HG02884 (cell line): ENCODE measurements around the gene SMIM29.

ENCODE experiments used
- ATAC-seq: cut with Tn5 transposase; IDR thresholded peaks from one replicate; pipeline ENCODE4 v1.9.1; 2021; ENCODE audit warnings: mild to moderate bottlenecking, moderate library complexity; ENCODE audit not compliant: unreplicated experiment

SMIM29 gene

GRCh38 chr6:34241351-34242215, 7.2 kb downstream of the SMIM29 start:
- no peak for ATAC-seq

DNA sequence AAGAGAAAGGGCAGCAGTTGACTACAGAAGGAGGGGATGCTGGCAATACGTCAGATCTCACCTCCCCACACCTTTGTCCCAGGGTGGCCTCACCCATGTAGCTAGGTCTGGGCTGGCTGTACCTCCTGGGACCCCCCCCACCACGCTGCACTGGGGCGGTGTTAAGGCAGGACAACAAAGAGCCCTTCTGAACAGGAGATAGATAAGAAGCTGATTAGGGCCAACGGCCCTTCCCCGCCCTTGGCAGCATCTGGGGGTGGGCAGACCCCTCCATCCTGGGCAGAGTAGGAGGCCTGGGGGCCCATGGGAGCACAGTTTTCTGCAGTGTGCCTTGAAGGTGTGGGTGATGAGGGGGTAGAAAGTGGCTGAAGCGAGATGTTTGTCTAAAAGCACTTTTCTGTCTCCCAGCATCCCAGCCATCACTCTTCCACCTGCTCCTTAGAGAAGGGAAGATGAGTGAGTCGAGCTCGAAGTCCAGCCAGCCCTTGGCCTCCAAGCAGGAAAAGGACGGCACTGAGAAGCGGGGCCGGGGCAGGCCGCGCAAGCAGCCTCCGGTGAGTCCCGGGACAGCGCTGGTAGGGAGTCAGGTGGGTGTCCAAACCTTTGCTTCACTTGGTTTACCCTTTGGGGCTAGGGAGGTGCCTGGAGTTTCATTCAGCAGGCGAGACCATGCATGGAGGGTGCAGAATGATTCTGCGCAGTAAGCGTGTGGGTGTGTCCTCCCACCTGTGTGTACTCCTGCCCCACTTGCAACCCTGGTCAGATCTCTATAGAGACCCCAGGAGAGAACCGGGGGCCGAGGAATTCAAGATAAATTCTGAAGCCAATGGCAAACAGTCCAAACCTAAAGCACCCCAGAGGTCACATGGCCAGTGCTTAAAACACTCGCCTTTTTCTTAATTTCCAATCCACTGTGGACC, 8.2 kb downstream of the SMIM29 start:
- no peak for ATAC-seq

- no peak for ATAC-seq
These were observed 8.9 kb downstream of the SMIM29 start for GRCh38 chr6:34239893-34240292.

DNA sequence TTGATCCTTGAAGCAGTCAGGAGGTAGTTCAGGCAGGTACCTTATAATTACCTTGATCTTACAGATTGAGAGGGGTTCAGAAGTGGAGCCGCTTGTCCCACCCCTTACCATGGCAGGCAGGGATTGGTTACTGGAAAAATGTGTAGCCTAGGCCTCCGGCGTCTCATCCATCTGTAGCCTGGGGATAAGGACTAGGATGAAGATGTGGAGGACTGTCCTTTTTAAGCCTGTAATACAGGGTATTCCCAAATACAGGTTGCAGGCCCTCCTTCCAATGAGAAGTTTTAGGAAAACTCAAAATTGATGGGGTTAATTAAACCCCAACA, 9.3 kb downstream of the SMIM29 start:
- ATAC-seq: no peak

GRCh38 chr6:34238585-34239499, 10.0 kb downstream of the SMIM29 start:
- no peak for ATAC-seq

DNA sequence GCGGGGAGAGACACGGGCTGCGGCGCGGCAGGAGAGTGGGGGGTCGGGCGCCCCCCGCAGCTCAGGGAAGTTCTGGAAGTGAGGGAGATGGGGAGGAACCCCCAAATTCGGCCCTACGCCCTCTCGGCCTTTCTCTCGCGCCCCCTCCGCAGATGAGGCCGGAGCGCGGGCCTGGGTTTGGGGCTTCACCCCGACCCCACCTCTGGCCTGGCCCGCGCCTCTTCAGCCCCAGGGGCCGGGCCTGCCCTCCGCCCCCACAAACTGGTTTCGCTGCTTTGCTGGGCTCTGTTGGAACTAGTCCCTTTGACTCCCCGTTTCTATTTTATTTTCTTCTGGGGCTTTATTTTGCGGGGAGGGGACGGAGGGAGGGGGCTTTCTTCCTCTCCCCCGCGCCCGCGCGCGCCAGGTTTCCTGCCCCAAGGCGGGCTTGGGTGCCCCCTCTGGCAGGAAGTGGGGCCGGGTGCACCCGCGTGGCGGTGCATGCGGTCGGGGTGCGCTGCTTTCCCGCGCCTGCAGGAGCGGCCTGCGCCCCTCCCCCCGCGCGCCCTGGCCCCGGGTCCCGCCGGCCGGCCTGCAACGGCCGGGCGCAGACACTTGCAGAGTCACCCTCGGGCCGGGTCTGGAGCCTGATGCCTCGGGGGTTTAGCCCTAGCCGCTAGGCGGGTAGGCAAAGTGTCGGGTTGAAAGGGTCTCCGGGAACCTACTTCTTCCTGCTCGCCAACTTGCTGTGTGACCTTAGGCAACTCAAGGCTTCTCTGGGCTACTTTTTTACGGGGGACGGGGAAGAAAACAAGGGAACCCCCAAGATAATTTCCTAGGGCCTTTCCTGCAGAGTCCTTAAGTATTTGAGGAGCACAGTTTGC, 10.9 kb downstream of the SMIM29 start:
- no peak for ATAC-seq

DNA sequence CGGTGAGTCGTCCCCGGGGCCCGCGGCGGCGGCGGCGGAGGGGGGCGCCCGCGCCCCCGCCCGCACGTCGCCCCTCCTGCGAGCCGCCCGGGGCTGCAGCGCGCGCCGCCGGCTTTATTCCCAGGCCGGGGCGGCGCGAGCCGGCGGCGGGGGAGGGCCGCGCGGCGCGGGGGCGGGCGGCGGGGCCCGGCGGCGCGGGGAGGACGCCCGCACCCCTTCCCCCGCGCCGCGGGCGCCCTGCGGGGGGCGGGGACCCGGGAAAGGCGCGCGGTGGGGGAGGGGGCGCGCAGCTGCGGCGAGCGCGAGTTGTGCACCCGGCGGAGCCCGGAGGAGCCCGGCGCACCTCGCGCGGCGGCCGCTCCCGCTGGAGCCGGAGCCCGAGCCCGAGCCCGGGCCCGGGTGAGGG, 11.5 kb downstream of the SMIM29 start:
- ATAC-seq: no peak

DNA sequence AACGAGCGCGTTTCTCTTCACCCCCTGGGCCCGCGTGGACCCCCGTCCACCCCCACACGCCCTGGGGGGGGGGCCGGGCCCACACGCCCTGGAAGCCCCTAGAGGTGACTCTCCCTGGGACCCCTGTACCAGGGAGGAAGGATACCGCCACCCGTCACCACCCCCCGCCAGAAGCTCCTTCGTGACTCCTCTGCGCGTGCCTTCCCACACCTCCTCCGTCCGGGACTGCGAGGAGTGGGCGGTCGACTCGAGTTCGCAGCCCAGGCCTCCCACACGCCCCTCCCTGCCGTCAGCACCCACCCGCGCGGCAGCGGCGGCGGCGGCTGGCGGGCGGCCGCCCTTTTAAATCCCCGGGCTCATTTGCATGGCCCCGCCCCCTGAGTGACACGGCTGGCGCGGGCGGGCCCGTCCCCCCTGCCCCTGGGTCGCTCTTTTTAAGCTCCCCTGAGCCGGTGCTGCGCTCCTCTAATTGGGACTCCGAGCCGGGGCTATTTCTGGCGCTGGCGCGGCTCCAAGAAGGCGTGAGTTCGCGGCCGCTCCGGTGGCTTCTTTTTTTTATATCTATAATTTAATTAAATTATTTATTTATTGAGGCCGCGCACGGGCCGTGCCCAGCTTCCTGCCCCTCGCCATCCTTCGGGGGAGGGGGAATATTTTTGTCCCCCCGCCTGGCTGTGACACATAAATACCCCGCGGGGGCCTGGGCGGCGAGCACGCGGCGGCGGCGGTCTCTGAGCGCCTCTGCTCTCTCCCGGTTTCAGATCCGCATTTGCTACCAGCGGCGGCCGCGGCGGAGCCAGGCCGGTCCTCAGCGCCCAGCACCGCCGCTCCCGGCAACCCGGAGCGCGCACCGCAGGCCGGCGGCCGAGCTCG, 12.1 kb downstream of the SMIM29 start, which contains the start of gene HMGA1:
HMGA1 (plus strand) TSS at position 431 of the 873 bp plus-strand sequence. CDS start 3,908 bp downstream, outside the sequence.
- peak; percentile 51 for ATAC-seq

DNA sequence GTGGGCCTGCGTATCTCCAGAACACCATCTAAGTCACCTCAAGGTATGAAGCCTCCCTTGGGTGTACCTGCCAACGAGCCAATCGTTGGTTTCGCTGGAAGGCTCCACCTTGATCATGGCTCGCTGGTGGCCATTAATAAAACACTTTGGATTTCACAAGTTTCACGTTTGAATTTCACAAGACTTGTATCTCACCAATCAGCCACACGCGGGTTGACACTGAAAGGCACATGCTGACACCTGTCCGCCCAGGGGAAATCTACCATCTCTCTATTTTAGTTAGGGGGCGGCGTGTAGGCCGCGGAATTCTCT, 12.7 kb downstream of the SMIM29 start:
- no peak for ATAC-seq

DNA sequence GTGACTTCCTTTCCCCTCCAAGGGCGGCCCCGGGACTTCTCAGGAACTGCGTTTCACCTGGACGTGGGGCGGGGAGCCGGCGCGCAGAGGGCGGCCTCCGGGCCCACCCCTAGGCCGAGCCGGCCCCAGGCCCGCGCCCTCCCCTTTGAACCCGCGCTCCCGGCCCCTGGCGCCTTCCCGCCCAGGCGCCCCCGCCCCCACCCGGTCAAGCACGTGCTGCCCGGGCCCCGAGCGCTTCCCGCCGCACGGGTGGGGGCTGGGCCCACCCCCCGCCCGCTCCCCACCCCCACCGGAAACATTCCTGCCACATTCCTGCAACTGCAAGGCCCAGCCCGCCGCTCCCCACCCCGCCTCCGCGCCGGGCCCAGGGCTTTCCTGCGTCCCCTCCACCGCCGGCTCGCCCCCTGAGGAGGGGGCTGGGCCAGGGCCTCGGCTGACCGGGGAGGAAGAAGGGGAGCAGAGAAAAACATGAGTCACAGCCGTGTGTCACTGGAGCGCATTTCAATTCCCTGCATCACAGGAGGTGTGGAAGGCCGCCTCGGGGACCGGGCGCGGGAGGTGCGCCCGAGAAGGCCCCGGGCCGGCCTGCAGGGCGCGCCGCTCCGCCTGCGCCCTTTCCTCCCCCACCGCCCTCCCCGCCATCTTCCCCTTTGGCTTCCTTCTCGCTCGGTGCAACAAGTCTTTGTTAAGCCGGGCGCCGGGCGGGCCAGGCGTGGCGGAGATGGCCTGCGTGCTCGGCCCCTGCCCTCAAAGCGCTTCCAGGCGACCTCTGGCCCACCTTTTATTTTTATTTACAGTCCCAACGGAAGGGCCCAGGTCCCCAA, 13.3 kb downstream of the SMIM29 start:
- ATAC-seq: no peak

GRCh38 chr6:34234667-34235306, 14.0 kb downstream of the SMIM29 start:
- ATAC-seq: no peak

DNA sequence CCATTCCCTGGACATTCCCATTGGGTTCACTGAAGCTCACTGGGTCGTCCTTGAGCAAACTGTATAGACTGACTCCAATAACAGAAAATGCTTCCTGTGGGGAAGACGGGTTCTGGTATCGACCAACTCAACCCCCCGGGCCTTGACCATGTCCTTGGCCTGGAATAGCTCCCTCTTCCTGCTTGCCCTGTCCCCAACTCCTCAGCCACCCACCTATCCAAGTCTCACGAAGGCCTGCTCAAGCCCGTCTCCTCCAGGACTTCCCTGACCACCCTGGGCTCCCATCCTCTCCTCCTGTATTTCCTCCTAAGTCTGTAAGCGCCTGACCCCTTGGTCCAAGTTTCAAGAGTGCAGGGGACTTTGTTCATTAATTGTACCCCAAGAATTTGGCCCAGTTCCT, 14.9 kb downstream of the SMIM29 start:
- no peak for ATAC-seq

- ATAC-seq: no peak
These were observed 15.9 kb downstream of the SMIM29 start for GRCh38 chr6:34232901-34233300.

GRCh38 chr6:34231566-34232336, 17.1 kb downstream of the SMIM29 start:
- ATAC-seq: no peak

DNA sequence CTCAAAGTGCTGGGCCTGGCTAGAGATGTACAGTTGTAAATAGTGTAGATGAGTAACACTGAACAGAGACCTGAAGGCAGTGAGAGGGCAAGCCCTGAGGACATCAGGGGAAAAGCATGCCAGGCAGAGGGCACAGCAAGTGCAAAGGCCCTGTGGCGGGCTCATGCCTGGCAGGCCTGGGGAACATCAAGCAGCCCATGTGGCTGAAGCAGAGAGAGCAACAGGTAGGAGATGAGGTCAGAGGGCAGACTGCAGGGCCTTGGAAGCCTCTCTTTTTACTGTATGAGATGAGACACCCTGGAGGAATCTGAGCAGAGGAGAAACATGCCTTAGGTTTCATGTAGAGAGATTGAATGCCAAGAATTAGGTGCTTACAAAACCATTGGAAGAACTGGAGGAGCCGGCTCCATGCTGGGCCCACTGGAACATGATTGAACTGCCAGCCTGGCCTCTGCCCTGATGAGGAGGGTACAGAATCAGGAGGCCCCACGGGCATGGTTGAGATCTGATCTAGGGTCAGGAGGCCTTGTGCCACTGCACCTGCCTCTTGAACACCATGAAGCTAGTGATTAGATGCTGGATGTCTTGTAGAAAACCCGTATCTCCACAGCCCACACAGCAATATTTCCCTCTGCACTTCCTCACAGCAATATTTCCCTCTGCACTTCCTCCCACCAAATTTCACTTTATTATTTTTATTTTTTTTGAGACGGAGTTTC, 18.0 kb downstream of the SMIM29 start:
- no peak for ATAC-seq

DNA sequence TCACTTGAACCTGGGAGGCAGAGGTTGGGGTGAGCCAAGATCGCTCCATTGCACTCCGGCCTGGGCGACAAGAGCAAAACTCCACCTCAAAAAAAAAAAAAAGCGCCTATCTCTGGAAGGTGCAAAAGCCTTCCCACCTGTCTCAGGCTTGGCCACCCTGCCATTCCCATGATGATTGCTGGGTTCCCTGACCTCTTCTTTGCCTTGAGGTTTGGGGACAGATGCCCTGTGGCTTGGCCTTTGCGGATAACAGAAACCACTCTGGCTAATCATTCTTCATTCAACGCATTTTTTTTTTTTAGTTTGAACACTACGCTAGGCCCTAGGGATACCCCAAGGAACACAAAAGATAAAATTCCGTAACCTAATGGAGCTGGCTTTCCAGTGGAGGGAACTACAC, 18.9 kb downstream of the SMIM29 start:
- no peak for ATAC-seq
